ENCODE measurements around the gene H2BK1.

The H2BK1 gene

DNA sequence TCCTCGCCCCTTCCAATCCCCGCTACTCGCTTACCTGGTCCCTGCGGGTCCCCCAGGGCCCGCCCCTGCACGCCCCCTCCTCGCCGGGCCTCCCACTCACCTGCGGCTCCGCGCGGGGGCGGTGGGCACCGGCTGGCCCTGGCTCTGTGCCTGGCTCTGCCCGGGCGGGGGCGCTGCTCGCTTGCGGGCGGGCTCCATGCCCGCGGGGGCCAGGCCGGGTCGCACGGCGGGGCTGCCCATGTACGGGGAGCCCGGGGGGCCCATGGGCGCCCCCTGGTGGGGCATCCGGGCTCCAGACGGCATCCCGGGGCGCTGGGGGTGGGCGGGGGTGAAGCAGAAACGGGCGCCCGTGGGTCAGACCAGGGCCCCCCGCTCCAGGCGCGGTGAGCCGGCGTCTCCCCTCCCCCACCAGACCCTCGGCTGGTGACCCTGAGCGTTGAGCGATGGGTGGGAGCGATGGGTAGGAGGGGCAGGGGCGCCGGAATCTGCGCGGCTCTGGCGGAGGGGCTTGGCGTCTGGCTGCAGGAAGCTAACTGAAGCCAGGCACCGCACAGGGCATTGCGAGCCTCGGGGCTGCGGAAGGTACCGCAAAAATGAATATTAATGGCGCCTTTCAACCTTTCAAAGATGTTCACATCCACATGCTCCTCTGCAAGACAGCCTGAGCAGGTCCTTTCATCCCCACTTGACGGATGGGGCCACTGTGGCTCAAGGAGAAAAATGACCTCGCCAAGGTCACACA is 35.2 kb upstream of the H2BK1 start:
- peak; percentile 92 for DNase-seq (ENCODE audit: low spot score)

DNA sequence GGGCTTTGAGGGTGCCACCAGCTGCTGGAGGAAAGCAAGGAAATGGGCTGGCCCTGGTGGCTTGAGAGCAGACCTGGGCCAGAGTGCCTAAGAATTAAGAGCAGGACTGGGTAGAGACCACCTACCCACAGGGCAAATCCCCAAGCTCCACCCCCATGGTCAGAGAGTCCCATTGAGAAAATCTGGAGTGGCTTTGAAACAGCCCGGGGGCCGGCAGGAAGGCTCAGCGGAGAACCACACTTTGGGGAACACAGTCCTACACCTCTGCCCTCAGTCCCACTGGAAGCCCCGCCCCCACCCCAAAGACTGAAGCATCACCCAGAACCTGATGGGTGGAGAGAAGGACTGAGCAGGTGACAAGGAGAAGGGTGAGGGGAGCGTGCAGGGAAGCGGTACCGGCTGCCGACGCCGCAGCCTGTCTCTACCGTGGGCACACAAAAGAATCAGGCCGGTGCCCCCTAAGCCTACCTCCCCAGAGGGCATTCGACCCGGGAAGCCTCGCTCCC is 34.6 kb upstream of the H2BK1 start:
- DNase-seq (ENCODE audit: low spot score): peak; percentile 38

DNA sequence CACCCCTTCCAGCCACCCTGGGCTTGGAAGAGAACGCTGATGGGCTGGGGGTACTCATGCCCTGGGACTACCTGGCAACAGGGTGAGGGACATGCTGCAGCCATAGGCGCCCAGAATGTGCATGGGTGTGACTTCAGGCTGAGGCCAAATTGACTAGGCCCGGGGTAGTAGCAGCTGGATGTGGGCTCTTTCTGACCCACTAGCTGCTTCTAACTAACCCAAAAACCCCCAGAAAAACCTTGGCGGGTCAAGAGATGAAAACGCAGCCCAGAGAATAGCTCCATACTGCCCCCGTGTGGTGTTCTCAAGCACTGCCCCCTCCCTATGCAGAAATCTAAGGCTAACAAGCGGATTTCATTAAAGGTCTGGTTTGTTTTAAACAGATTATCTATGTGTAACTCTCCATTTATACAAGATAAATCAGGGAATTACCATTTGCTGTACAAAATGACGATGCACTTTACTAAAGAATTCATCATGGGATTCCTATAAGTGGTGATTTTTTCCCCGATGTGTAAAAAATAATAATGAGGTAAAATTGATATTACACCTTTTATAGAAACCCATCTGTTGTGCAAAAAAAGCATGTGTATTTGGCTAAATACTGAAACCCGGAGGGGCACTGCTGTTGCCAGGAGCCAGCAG is 34.0 kb upstream of the H2BK1 start:
- peak; percentile 76 for DNase-seq (ENCODE audit: low spot score)

DNA sequence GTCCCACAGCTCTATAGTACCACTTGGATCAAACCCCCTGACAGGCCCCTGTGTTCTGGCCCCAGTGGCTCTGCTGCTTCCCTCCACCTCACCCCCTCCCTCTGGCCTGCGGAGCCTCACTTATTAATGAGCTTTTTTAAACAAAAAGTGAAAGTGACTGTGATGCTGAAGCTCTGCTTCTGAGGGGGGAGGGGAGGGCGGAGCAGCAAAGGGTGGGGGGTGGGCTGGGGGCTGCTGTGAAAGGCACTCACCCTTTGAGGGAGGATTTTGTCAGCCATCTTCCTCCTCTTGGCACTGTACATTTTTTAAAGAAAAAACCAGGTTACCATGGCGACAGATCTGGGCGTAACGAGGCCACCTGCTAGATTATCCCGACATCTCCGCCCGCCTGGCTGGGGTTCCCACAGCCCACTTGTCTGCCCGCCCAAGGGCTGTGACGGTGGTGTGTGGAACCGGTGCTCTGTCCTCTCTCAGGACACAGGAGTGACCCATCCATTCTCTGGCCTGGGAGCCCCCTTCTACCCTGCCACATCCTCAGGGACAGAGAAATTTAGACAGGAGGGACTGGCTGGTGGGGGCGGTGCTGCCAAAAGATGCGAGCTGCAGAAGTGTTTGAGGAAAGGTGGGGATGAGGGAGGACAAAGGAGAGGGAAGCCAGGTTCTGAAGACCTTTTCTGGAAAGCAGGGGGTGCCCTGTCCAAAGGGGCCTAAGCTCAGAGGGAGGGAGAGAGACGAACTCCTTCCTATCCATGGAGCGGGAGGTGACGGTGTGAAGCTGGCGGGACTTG is 33.3 kb upstream of the H2BK1 start:
- peak; percentile 53 for DNase-seq (ENCODE audit: low spot score)

DNA sequence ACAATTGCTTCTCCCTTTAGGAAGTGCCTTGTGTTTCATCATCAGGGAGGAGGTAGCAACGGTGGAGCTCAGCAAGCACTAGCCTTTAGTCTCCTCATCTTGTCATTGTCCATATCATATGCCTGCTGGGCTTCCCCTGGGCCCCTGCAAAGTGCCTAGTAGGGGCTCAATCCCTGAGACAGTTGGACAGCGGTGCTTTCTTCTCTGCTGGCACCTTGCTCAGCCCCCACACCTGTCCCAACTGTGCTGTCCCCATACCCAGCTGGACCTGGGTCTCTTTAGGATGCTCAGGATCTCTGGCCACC is 32.7 kb upstream of the H2BK1 start:
- DNase-seq (ENCODE audit: low spot score): peak; percentile 25

DNA sequence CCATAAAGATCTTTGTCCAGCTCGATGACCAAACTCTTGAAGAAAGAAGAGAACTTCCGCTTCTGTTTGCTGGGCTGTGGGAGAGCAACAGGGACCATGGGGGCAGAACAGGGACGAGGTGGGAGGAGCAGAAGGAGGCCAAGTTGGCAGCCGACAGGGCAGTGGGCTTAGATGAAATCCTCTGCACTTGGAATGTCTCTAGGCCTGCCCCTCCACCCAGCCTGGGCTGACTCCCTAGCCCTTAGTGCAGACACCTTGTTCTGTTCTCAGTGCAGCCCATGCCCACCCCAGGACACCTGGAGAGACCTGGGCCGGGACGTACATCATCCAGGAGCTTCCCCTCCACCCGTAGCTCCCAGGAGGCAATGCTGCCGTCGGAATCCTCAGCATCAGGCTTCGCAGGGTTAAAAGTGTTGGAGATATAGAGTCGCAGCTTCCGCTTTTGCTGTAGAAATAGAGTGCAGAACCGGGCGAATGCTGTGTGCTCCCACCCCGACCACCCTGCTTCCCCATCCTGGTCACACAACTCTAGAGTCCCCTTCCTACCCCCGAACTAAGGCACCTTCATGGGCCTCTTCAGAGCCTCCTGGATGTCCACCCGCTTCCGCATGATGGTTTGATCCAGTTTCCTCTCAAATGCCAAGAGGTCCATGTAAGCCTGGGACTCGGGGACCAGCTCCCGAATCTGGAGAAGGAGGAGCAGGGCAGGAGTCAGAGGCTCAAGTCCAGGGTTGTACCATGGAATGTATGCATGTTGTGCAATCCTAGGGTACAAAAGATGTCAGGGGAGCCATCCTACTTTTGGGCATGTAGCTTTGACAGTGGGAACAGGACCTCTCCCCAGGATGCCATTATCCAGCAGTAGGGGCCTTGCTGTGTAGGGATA is 32.1 kb upstream of the H2BK1 start:
- DNase-seq (ENCODE audit: low spot score): no peak

DNA sequence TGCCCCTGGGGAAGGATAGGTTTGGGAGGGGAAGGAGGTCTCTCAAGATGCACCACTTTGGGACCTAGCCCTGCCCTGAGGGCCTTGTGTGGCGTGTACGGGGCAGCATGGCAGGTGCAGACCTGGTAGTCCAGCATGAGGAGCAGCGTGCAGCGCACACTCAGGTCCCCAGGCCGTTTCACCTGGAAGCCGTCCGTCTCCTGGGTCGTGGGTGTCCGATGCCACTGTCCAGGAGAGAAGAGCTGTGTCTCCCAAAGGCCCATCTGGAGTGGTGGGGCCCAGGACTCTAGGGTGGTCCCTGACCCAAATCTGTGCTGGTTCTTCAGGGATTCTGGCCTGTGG is 31.4 kb upstream of the H2BK1 start:
- DNase-seq (ENCODE audit: low spot score): no peak

DNA sequence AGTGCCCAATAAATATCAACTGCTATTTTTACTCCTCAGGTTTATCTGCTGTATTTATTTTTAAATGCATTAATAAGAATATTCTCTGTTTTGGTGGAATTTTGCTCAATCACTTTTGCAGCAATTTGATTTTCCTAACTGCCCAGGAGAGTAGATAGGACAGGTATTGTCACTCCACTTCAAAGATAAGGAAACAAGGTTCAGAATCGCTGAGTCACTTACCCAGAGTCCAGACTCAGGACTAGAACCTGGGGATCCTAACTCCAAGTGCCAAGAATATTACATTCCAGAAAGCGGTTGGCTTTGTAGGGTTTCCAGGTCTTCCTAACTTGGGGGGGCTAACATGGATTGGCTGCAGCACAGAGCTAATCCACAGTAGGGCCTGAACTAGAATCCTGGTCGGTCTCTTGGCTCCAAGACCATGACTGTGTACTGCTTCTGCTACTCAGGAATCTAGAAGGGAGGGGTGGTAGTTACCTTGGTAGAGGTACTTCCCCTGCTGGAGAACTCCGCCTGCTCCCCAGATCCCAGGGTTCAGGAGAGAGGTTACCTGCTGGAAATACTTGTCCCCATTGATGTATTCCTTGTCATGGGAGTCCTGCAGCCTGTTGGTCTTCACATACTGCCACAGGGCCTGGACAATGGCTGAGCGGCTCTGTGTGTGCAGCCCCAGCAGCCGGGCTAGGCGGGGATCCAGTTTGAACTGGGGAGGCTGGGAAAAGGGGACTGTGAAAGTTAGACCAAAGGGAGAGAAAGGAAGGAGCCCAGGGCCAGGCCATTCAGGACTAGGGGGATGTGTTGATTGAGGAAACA is 30.9 kb upstream of the H2BK1 start:
- no peak for DNase-seq (ENCODE audit: low spot score)

DNA sequence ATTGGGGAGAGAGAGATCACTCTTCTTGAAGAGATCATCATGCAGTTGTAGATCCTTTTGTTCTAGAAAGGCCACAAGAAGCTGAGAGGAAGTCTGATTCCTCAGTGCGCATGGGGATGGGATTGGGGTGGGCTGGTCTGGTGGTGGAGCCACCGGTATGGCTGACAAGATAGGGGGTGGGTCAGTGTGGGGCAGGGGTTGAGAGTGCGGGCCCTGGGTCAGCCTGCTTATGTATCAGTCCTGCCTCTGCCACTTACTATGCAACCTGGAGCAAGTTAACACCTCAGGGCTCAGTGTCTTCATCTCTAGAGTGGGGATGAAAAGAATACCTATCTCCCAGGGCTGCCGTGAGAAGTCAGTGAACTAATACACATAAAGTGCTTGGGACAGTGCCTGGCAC is 30.2 kb upstream of the H2BK1 start:
- DNase-seq (ENCODE audit: low spot score): no peak

DNA sequence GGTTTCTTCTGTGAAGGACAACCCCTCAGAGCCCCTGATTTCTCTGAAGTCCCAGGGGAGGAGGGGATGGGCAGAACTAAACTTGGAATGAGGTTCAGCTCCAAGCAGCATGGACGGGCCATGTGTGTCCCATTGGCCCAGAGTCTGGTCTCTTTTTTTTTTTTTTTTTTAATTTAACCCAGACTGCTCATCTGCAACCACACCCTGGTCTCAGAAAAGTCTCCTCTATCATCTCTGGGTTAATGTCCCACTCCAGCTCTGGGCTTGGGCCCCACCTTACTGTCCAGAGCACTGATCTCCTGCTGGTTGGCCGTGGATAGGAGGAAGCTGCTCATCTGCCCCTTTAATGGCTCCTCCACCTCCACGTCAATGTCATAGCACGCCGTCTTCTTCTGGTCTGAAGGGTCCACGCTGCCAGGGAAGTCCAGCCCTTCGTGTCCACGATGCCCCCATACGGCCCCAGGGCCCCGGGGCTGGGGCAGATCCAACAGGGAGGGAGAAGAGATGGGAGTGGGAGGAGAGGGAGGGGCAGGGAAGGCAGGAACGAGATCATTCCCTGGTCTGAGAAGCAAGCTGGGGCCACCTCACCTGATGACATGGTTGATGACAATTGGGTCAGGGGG is 29.7 kb upstream of the H2BK1 start:
- DNase-seq (ENCODE audit: low spot score): no peak

DNA sequence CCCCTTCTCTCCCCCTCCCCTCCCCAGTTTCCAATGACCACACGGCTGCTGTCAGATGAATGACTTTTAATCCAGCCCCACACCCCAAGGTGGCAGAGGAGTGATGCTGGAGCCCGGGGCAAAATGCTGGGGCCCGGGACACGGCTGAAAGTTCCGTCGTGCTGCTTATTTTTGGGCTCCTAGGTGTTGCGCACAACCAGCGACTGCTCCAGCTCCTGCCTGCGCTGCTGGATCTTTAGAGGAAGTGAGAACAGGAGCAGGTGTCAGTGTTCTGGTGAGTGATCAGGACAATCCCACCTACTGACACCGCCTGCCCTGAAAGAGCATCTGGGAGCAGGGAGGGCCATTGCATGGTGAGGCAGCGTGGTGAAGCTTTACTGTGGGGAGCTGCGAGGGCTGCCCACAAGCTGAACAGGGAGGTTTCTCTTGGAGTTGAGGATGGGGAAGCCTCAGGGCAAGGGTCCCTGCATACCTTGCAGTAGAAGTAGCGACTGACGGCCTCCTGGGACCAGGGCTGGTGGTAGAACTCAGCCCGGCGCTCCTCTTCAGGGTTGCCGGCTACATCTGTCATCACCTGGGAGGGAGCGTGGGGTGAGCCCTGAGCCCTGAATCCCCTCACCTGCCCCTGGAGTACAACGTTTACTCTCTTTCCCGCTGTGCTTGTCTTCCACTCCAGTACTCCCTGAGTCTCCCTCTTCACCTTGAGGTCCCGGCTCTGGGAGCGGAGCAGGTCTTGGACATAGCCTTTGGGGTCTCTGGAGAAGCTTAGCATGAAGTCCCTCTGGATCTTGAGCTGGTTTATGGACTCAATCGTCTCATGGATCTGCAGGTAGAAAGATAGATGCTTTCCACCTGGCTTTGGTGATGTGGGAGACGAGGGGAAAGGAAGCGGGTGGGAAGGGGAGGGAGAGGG is 28.9 kb upstream of the H2BK1 start:
- DNase-seq (ENCODE audit: low spot score): no peak

DNA sequence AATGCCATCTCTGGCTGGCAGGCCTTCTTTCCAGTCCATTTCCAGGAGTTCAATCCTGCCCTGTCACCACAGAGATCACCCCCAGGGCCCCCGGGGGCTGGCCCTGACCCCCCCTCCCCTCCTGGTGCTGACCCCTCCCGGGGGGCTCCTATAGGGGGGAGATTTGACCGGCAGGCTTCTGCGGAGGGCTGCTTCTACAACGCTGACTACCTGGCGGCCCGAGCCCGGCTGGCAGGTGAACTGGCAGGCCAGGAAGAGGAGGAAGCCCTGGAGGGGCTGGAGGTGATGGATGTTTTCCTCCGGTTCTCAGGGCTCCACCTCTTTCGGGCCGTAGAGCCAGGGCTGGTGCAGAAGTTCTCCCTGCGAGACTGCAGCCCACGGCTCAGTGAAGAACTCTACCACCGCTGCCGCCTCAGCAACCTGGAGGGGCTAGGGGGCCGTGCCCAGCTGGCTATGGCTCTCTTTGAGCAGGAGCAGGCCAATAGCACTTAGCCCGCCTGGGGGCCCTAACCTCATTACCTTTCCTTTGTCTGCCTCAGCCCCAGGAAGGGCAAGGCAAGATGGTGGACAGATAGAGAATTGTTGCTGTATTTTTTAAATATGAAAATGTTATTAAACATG is 28.0 kb upstream of the H2BK1 start:
- DNase-seq (ENCODE audit: low spot score): no peak

DNA sequence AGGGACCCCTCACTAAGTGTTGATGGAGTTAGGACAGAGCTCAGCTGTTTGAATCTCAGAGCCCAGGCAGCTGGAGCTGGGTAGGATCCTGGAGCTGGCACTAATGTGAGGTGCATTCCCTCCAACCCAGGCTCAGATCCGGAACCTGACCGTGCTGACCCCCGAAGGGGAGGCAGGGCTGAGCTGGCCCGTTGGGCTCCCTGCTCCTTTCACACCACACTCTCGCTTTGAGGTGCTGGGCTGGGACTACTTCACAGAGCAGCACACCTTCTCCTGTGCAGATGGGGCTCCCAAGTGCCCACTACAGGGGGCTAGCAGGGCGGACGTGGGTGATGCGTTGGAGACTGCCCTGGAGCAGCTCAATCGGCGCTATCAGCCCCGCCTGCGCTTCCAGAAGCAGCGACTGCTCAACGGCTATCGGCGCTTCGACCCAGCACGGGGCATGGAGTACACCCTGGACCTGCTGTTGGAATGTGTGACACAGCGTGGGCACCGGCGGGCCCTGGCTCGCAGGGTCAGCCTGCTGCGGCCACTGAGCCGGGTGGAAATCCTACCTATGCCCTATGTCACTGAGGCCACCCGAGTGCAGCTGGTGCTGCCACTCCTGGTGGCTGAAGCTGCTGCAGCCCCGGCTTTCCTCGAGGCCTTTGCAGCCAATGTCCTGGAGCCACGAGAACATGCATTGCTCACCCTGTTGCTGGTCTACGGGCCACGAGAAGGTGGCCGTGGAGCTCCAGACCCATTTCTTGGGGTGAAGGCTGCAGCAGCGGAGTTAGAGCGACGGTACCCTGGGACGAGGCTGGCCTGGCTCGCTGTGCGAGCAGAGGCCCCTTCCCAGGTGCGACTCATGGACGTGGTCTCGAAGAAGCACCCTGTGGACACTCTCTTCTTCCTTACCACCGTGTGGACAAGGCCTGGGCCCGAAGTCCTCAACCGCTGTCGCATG is 27.2 kb upstream of the H2BK1 start:
- DNase-seq (ENCODE audit: low spot score): no peak

DNA sequence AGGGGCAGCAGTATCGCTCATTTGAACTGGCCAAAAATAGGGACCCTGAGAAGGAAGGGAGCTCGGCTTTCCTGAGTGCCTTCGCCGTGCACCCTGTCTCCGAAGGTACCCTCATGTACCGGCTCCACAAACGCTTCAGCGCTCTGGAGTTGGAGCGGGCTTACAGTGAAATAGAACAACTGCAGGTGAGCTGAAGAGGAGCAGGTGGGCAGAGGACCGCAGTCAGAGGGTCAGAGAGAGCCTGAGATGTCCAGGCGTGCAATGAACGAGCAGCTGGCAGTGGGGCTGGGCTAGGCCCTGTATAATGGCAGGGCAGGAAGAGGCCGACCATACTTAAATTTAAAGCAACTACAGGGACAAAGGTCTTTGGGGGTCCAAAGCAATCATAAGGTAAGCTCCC is 26.1 kb upstream of the H2BK1 start:
- no peak for DNase-seq (ENCODE audit: low spot score)

DNA sequence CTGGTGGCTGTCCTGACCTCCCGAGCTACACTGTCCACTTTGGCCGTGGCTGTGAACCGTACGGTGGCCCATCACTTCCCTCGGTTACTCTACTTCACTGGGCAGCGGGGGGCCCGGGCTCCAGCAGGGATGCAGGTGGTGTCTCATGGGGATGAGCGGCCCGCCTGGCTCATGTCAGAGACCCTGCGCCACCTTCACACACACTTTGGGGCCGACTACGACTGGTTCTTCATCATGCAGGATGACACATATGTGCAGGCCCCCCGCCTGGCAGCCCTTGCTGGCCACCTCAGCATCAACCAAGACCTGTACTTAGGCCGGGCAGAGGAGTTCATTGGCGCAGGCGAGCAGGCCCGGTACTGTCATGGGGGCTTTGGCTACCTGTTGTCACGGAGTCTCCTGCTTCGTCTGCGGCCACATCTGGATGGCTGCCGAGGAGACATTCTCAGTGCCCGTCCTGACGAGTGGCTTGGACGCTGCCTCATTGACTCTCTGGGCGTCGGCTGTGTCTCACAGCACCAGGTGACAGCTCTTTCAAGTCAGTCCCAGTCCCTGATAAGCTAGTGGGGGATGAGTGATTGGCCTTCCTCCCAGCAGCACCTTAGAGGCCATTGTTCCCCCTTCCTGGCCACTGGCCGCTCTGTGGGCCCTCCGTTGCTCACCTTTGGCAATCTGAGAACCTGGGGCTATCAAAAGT is 25.0 kb upstream of the H2BK1 start:
- no peak for DNase-seq (ENCODE audit: low spot score)

DNA sequence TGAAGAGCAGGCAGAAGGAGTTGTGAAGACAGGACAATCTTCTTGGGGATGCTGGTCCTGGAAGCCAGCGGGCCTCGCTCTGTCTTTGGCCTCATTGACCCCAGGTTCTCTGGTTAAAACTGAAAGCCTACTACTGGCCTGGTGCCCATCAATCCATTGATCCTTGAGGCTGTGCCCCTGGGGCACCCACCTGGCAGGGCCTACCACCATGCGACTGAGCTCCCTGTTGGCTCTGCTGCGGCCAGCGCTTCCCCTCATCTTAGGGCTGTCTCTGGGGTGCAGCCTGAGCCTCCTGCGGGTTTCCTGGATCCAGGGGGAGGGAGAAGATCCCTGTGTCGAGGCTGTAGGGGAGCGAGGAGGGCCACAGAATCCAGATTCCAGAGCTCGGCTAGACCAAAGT is 23.5 kb upstream of the H2BK1 start:
- no peak for DNase-seq (ENCODE audit: low spot score)

DNA sequence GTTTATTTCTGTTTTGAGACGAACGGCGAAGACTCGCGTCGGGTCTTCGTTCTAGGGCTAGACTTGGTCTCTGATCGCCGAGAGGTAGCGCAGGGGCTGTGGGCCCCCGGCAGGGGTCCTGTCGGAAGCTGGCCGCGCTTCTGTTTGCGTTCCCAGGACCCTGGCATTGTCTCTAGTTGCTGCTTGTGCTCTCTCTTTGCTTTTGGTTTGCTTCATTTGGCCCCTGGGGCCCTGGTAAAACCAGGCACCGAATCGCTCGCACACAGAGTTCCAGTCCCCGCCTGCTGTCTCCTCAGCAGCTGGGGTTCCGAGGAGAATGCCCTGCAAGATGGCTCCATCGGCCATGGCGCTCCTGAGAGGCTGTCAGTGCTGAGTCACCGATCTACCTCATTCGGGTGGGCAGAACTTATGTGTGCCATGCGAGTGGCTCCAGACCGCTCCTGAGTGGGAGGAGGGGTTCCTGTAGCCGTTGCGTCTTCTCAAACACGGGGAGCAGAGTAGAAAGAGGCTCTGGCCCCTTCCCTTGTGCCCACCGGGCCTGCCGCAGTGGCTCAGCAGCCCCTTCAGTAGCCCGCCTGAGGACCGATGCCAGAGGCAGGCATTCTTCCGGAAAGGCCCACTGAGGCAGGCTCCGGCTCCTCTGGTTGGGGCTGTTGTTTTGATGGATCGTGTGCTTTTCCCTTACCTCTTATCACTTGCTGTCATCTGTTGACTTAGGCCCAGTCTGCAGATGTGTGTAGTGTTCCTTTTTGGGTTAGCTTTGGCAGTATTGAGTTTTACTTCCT is 22.8 kb upstream of the H2BK1 start:
- no peak for DNase-seq (ENCODE audit: low spot score)
